SKM-1 treated with dmso at 0.1 percent for 144 hours (cell line): ENCODE data around the gene GIT1.

ENCODE experiments used
- DNase-seq: peaks from one replicate; lab custom pipeline; 2025; ENCODE audit not compliant: unreplicated experiment; lab: John Stamatoyannopoulos, UW

GIT1 gene

GRCh38 chr17:29533976-29534375, 55.5 kb downstream of the GIT1 start:
- no peak for DNase-seq

DNA sequence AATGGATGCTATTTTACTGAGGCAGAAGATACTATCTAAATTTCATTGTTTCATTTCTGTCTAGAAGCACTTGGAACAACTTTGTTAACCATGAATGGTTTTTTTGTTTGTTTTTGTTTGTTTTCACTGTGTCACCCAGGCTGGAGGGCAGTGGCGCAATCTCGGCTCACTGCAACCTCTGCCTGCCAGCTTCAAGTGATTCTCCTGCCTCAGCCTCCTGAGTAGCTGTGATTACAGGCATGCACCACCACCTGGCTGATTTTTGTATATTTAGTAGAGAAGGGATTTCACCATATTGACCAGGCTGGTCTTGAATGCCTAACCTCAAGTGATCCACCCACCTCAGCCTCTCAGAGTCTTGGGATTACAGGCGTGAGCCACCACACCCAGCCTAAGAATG, 63.1 kb downstream of the GIT1 start:
- DNase-seq, result no peak

DNA sequence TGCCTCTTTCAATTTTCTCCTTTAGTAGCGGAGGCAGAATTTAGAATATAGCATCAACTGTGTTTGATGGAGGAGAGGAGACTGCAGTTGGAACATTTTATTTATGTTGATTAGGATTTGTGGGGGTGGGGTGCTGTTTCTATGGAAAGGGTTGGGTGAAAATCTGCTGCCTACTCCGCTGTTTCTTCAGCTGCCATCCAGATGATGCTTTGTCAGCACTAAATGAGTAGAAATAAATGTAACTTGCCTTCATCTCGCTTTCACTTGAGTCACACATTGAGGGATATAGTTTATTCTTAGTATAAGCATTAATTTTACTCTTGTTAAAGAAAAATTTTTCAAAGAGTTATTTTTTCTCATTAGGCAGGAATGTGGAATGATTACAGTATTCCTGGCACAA, 64.8 kb downstream of the GIT1 start:
- DNase-seq, result no peak
